H9 (cell line): ENCODE data around the gene GCH1. TPM values are rescaled to one million over a fixed set of nuclear protein-coding genes. Genes with fewer than 3 reads are reported as not detected.

Source experiments
- DNase-seq: peaks from one replicate; pipeline ENCODE4 v3.0.0-alpha.2; 2017
- H2AFZ ChIP-seq: one replicate; pipeline ENCODE4 v1.6.1; 2013; ENCODE audit warnings: mild to moderate bottlenecking, low read length, control low read depth, moderate library complexity
- H2AK5ac ChIP-seq: 2 replicates; pipeline ENCODE4 v1.6.1; 2013; ENCODE audit warnings: low read length, control low read depth, mixed read lengths; ENCODE audit not compliant: insufficient read length
- H2BK120ac ChIP-seq: one replicate; pipeline ENCODE4 v1.6.1; 2013; ENCODE audit warnings: low read depth, mild to moderate bottlenecking, low read length, control low read depth, inconsistent platforms; ENCODE audit not compliant: poor library complexity, severe bottlenecking
- H2BK12ac ChIP-seq: 2 replicates; pipeline ENCODE4 v1.6.1; 2013; ENCODE audit warnings: low read length, control low read depth, mixed read lengths, low read depth; ENCODE audit not compliant: insufficient read length
- H2BK15ac ChIP-seq: 2 replicates; pipeline ENCODE4 v1.6.1; 2013; ENCODE audit warnings: low read depth, low read length, control low read depth
- H2BK20ac ChIP-seq: one replicate; pipeline ENCODE4 v1.6.1; 2013; ENCODE audit warnings: low read depth, mild to moderate bottlenecking, low read length, control low read depth, inconsistent platforms; ENCODE audit not compliant: poor library complexity, severe bottlenecking
- H2BK5ac ChIP-seq: 2 replicates; pipeline ENCODE4 v1.6.1; 2013; ENCODE audit warnings: low read length, control low read depth, mixed read lengths; ENCODE audit not compliant: insufficient read length
- H3K14ac ChIP-seq: 2 replicates; pipeline ENCODE4 v1.6.1; 2013; ENCODE audit warnings: low read length, control low read depth; ENCODE audit not compliant: insufficient read depth
- H3K18ac ChIP-seq: 2 replicates; pipeline ENCODE4 v1.6.1; 2013; ENCODE audit warnings: low read depth, mild to moderate bottlenecking, mixed read lengths, low read length, control low read depth; ENCODE audit not compliant: insufficient read length
- H3K23ac ChIP-seq: 2 replicates; pipeline ENCODE4 v1.6.1; 2013; ENCODE audit warnings: low read length, control low read depth, mixed read lengths, low read depth; ENCODE audit not compliant: insufficient read length
- H3K23me2 ChIP-seq: 2 replicates; pipeline ENCODE4 v1.6.1; 2013; ENCODE audit warnings: low read depth, mild to moderate bottlenecking, mixed read lengths, low read length, control low read depth; ENCODE audit not compliant: insufficient read length, poor library complexity, severe bottlenecking
- H3K27ac ChIP-seq: 2 replicates; pipeline ENCODE4 v1.5.1; 2013; ENCODE audit warnings: low read length, control low read depth, mixed read lengths, low read depth; ENCODE audit not compliant: insufficient read length
- H3K27me3 ChIP-seq: 2 replicates; pipeline ENCODE4 v1.6.1; 2013; ENCODE audit warnings: low read length, control low read depth, inconsistent platforms; ENCODE audit not compliant: insufficient read depth
- H3K4ac ChIP-seq: 2 replicates; pipeline ENCODE4 v1.6.1; 2013; ENCODE audit warnings: low read depth, mild to moderate bottlenecking, control low read depth, inconsistent platforms, low read length, moderate library complexity
- H3K4me1 ChIP-seq: 2 replicates; pipeline ENCODE4 v1.6.1; 2013; ENCODE audit warnings: low read length, control low read depth, inconsistent platforms; ENCODE audit not compliant: insufficient read depth
- H3K4me2 ChIP-seq: 2 replicates; pipeline ENCODE4 v1.6.1; 2013; ENCODE audit warnings: low read length, control low read depth, mixed read lengths; ENCODE audit not compliant: insufficient read length, insufficient read depth
- H3K56ac ChIP-seq: 2 replicates; pipeline ENCODE4 v1.6.1; 2013; ENCODE audit warnings: low read depth, mild to moderate bottlenecking, mixed read lengths, low read length, control low read depth; ENCODE audit not compliant: insufficient read length
- H3K79me1 ChIP-seq: 2 replicates; pipeline ENCODE4 v1.6.1; 2013; ENCODE audit warnings: low read depth, mild to moderate bottlenecking, moderate library complexity, low read length, control low read depth, inconsistent platforms; ENCODE audit not compliant: insufficient read depth, poor library complexity, severe bottlenecking
- H3K79me2 ChIP-seq: 2 replicates; pipeline ENCODE4 v1.6.1; 2013; ENCODE audit warnings: low read length, control low read depth, inconsistent platforms; ENCODE audit not compliant: insufficient read depth
- H3K9ac ChIP-seq: 2 replicates; pipeline ENCODE4 v1.6.1; 2013; ENCODE audit warnings: low read length, control low read depth, mixed read lengths; ENCODE audit not compliant: insufficient read length; ENCODE audit errors: extremely low read depth
- H3K9me3 ChIP-seq: one replicate; pipeline ENCODE4 v1.6.1; 2013; ENCODE audit warnings: low read depth, low read length, inconsistent platforms; ENCODE audit not compliant: control insufficient read depth
- H3T11ph ChIP-seq: one replicate; pipeline ENCODE4 v1.6.1; 2013; ENCODE audit warnings: mild to moderate bottlenecking, low read length, control low read depth, inconsistent platforms
- H4K20me1 ChIP-seq: one replicate; pipeline ENCODE4 v1.6.1; 2013; ENCODE audit not compliant: control insufficient read depth, insufficient read length, insufficient read depth
- H4K5ac ChIP-seq: 2 replicates; pipeline ENCODE4 v1.6.1; 2013; ENCODE audit warnings: low read depth, mild to moderate bottlenecking, mixed read lengths, low read length, control low read depth; ENCODE audit not compliant: insufficient read length
- H4K8ac ChIP-seq: replicated peaks from 2 replicates; pipeline ENCODE4 v1.6.1; 2013; ENCODE audit warnings: low read length, control low read depth, mixed read lengths, low read depth; ENCODE audit not compliant: insufficient read length
- H4K91ac ChIP-seq: 2 replicates; pipeline ENCODE4 v1.6.1; 2013; ENCODE audit warnings: low read depth, mild to moderate bottlenecking, moderate library complexity, mixed read lengths, low read length, control low read depth; ENCODE audit not compliant: insufficient read length
- H3K27ac Mint-ChIP-seq, 3 experiments: 2 replicates in 2 of 3; 3 replicates in 1 of 3; pipeline ENCODE4 v1.8.0; 2020 to 2021; ENCODE audit warnings: mixed read lengths in 3 of 3, mild to moderate bottlenecking in 1 of 3, moderate library complexity in 1 of 3
- H3K27me3 Mint-ChIP-seq: 2 replicates; pipeline ENCODE4 v1.8.0; 2021; ENCODE audit warnings: low read depth, mild to moderate bottlenecking, moderate library complexity, mixed read lengths
- H3K36me3 Mint-ChIP-seq, 3 experiments: 2 replicates in 2 of 3; 3 replicates in 1 of 3; pipeline ENCODE4 v1.8.0; 2020 to 2021; ENCODE audit warnings: low read depth in 3 of 3, mixed read lengths in 3 of 3; ENCODE audit not compliant: insufficient read depth in 1 of 3
- H3K4me1 Mint-ChIP-seq, 2 experiments: 2 replicates each; pipeline ENCODE4 v1.8.0; 2020; ENCODE audit warnings: mixed read lengths in 2 of 2
- H3K4me3 Mint-ChIP-seq, 2 experiments: 2 replicates in 1 of 2; 3 replicates in 1 of 2; pipeline ENCODE4 v1.8.0; 2020 to 2021; ENCODE audit warnings: mild to moderate bottlenecking in 2 of 2, mixed read lengths in 2 of 2, moderate library complexity in 1 of 2
- H3K9me3 Mint-ChIP-seq, 2 experiments: 2 replicates in 1 of 2; 3 replicates in 1 of 2; pipeline ENCODE4 v1.8.0; 2020; ENCODE audit warnings: mild to moderate bottlenecking in 2 of 2, mixed read lengths in 2 of 2, moderate library complexity in 1 of 2
- CTCF ChIP-seq: fragments of 200-600 bp; sonication (generic); conservative IDR thresholded peaks from 3 replicates; pipeline ENCODE4 v1.8.0; 2021; ENCODE audit warnings: antibody characterized with exemption, mild to moderate bottlenecking
- WGBS: extraction: QIAGEN DNeasy Blood & Tissue Kit; methylation state at CpG from one replicate; pipeline ENCODE4 v1.1.7; 2013; ENCODE audit warnings: missing lambda C conversion rate, low lambda C conversion rate, mixed read lengths; ENCODE audit not compliant: insufficient read length; ENCODE audit errors: extremely low coverage; 5-methylcytosine and 5-hydroxymethylcytosine counted together
- total RNA-seq: library from RNA; stranded (reverse); gene quantifications from 2 replicates; pipeline ENCODE4 v1.2.1, GENCODE V29; 2021

GCH1 gene
- total RNA-seq, 1 experiment from 2014 or later = 7.7 TPM

- H3T11ph ChIP-seq = no peak overlapping the region
- no peak for DNase-seq
Measured at GRCh38 chr14:54935958-54936357, 33.3 kb upstream of the GCH1 start.

More at GRCh38 chr14:54935958-54936357, 33.3 kb upstream of the GCH1 start:
- Histone ChIP-seq H3K9ac (no peak overlapping the region), H2AK5ac (no peak overlapping the region), H3K18ac (no peak overlapping the region), H4K5ac (no peak overlapping the region), H4K91ac (no peak overlapping the region), H3K79me1 (no peaks in the 10 kb centered on the region), H3K27me3 (no peaks in the 10 kb centered on the region), H3K4me2 (no peak overlapping the region), H2AFZ (no peak overlapping the region), H3K9me3 (no peaks in the 10 kb centered on the region), H3K23me2 (no peaks in the 10 kb centered on the region), H3K56ac (no peak overlapping the region), H2BK120ac (no peak overlapping the region), H3K14ac (no peak overlapping the region), H3K23ac (no peak overlapping the region), H4K20me1 (no peaks in the 10 kb centered on the region), H3K4ac (no peak overlapping the region), H3K27ac (no peak overlapping the region), H2BK20ac (no peak overlapping the region), H3K4me1 (no peaks in the 10 kb centered on the region), H3K79me2 (no peaks in the 10 kb centered on the region), H4K8ac (no peak overlapping the region), H2BK12ac (no peak overlapping the region), H2BK5ac (no peak overlapping the region), H2BK15ac (no peak overlapping the region)
- Mint-ChIP-seq H3K4me3 (no peak overlapping the region), H3K27ac (0 out of 7 replicates have a peak overlapping the region, but pooled peaks of 1 of the 3 experiments have one; percentile 61), H3K4me1 (no peaks in the 10 kb centered on the region), H3K9me3 (no peaks in the 10 kb centered on the region), H3K36me3 (peaks cover 0 to 25% (median 21%) of the 10 kb centered on the region in 3 experiments; a peak in 5 of 7 replicates), H3K27me3 (no peaks in the 10 kb centered on the region)
- TF ChIP-seq CTCF = no peak
- no CpG with 5 or more reads among the region's 5 CpGs for WGBS
